Mesodermal cell (in vitro differentiated cells): Measurements from ENCODE around the gene LINC00632. TPM values are rescaled to one million over a fixed set of nuclear protein-coding genes. Genes with fewer than 3 reads are reported as not detected.
"Not testable (repeated sequence)": the region's sequence is repeated elsewhere in the genome, so short reads cannot be mapped to it uniquely, and the experiment has no call there.

ENCODE experiments used
- H3K27ac ChIP-seq: 2 replicates; pipeline ENCODE4 v1.7.0; 2013; ENCODE audit warnings: mild to moderate bottlenecking, low read depth, low read length, moderate library complexity; ENCODE audit not compliant: severe bottlenecking
- H3K36me3 ChIP-seq: 2 replicates; pipeline ENCODE4 v1.7.1; 2013; ENCODE audit warnings: mild to moderate bottlenecking, low read length, moderate library complexity; ENCODE audit not compliant: control insufficient read depth, insufficient read depth
- H3K4me1 ChIP-seq: one replicate; pipeline ENCODE4 v1.7.1; 2013; ENCODE audit warnings: mild to moderate bottlenecking, low read length; ENCODE audit not compliant: insufficient read depth, control insufficient read depth, poor library complexity, severe bottlenecking
- H3K4me3 ChIP-seq: 2 replicates; pipeline ENCODE4 v1.7.0; 2013; ENCODE audit warnings: low read length, control low read depth, mild to moderate bottlenecking; ENCODE audit not compliant: insufficient read depth, poor library complexity, severe bottlenecking; ENCODE audit errors: extremely low read depth
- H3K9me3 ChIP-seq: 2 replicates; pipeline ENCODE4 v1.7.1; 2013; ENCODE audit warnings: mild to moderate bottlenecking, low read length, moderate library complexity; ENCODE audit not compliant: control insufficient read depth
- whole genome bisulfite sequencing, 2 experiments: methylation state at CpG; one replicate each; pipeline ENCODE4 v1.1.5; 2013; ENCODE audit warnings: missing lambda C conversion rate in 2 of 2; ENCODE audit not compliant: insufficient coverage in 2 of 2; 5-methylcytosine and 5-hydroxymethylcytosine counted together
- polyA plus RNA-seq, 2 experiments: library from polyadenylated mRNA; stranded (reverse); fragments of 50-300 nt; gene quantifications; one replicate each; pipeline ENCODE4 v1.2.3, GENCODE V29; 2013

Gene LINC00632
- polyA plus RNA-seq (2013, experiment 1 of 2) = 339 TPM
- 260 TPM for polyA plus RNA-seq (2013, experiment 2 of 2)

- peaks cover 14% of the 10 kb centered on the region for H3K4me1 ChIP-seq
- 17 to 50% methylated on average over 1 of the region's 3 CpGs for WGBS, 2 experiments
- no peaks in the 10 kb centered on the region for H3K9me3 ChIP-seq
- H3K27ac ChIP-seq = peak within 1 kb of the TSS; percentile 75
- H3K36me3 ChIP-seq = no peaks in the 10 kb centered on the region
- H3K4me3 ChIP-seq = peak within 1 kb of the TSS; percentile 25
These were observed at the start of gene LINC00632 for GRCh38 chrX:140709421-140709846. Gene LINC00632, plus strand, starts transcription at chrX:140709759.

- Histone ChIP-seq H3K4me1 (no peaks in the 10 kb centered on the region), H3K27ac (no peak overlapping the region), H3K36me3 (no peaks in the 10 kb centered on the region), H3K9me3 (no peaks in the 10 kb centered on the region), H3K4me3 (no peak overlapping the region)
- WGBS, 2 experiments = 0 to 13% methylated on average over 1 of the region's 4 CpGs
These were observed 47.9 kb upstream of the LINC00632 start for GRCh38 chrX:140661643-140662042.

GRCh38 chrX:140664939-140665338 is 44.6 kb upstream of the LINC00632 start:
- Histone ChIP-seq H3K36me3 (no peaks in the 10 kb centered on the region), H3K4me3 (no peak overlapping the region), H3K9me3 (no peaks in the 10 kb centered on the region), H3K27ac (no peak overlapping the region), H3K4me1 (no peaks in the 10 kb centered on the region)
- whole genome bisulfite sequencing, 2 experiments = 0% methylated on average over 1 of the region's 3 CpGs; no CpG with 5 or more reads in 1 of the 2 experiments

GRCh38 chrX:140672840-140673731 is 36.5 kb upstream of the LINC00632 start:
- no peak overlapping the region for H3K4me3 ChIP-seq
- no peaks in the 10 kb centered on the region for H3K4me1 ChIP-seq
- H3K36me3 ChIP-seq = no peaks in the 10 kb centered on the region
- WGBS, 2 experiments = 55 to 71% methylated on average over 2 to 6 of the region's 10 CpGs
- no peak overlapping the region for H3K27ac ChIP-seq
- no peaks in the 10 kb centered on the region for H3K9me3 ChIP-seq

GRCh38 chrX:140687706-140688105 is 21.9 kb upstream of the LINC00632 start:
- 100% methylated on average over 4 of the region's 5 CpGs; no CpG with 5 or more reads in 1 of the 2 experiments for WGBS, 2 experiments
- no peaks in the 10 kb centered on the region for H3K9me3 ChIP-seq
- H3K36me3 ChIP-seq = no peaks in the 10 kb centered on the region
- no peak overlapping the region for H3K4me3 ChIP-seq
- no peaks in the 10 kb centered on the region for H3K4me1 ChIP-seq
- no peak overlapping the region for H3K27ac ChIP-seq

GRCh38 chrX:140691596-140691995 is 18.0 kb upstream of the LINC00632 start:
- H3K4me1 ChIP-seq, H3K9me3 ChIP-seq, H3K27ac ChIP-seq, H3K4me3 ChIP-seq, H3K36me3 ChIP-seq: not testable (repeated sequence)
- 75 to 83% methylated on average over 2 of the region's 4 CpGs for WGBS, 2 experiments

- H3K4me3 ChIP-seq = no peak overlapping the region
- no peak overlapping the region for H3K27ac ChIP-seq
- no peaks in the 10 kb centered on the region for H3K4me1 ChIP-seq
- no peaks in the 10 kb centered on the region for H3K9me3 ChIP-seq
- no peaks in the 10 kb centered on the region for H3K36me3 ChIP-seq
- no CpG with 5 or more reads among the region's 3 CpGs for WGBS, 2 experiments
These were observed 11.9 kb upstream of the LINC00632 start for GRCh38 chrX:140697618-140698017.

GRCh38 chrX:140701480-140701879 is 8.1 kb upstream of the LINC00632 start:
- no peak overlapping the region for H3K27ac ChIP-seq
- H3K4me3 ChIP-seq = no peak overlapping the region
- no peaks in the 10 kb centered on the region for H3K36me3 ChIP-seq
- no peaks in the 10 kb centered on the region for H3K4me1 ChIP-seq
- no CpG with 5 or more reads among the region's 9 CpGs for WGBS, 2 experiments
- no peaks in the 10 kb centered on the region for H3K9me3 ChIP-seq

GRCh38 chrX:140710710-140711109 is 1.2 kb downstream of the LINC00632 start:
- WGBS, 2 experiments = 29% methylated on average over 1 of the region's 6 CpGs; no CpG with 5 or more reads in 1 of the 2 experiments
- no peaks in the 10 kb centered on the region for H3K9me3 ChIP-seq
- H3K27ac ChIP-seq = peak overlapping the region; percentile 36
- no peaks in the 10 kb centered on the region for H3K36me3 ChIP-seq
- peak overlapping the region; percentile 25 for H3K4me3 ChIP-seq
- H3K4me1 ChIP-seq = peaks cover 14% of the 10 kb centered on the region

- no CpG with 5 or more reads among the region's 4 CpGs for WGBS, 2 experiments
- Histone ChIP-seq H3K36me3 (no peaks in the 10 kb centered on the region), H3K9me3 (no peaks in the 10 kb centered on the region), H3K4me3 (no peak overlapping the region), H3K4me1 (peaks cover 14% of the 10 kb centered on the region), H3K27ac (peak overlapping the region; percentile 96)
These were observed 2.3 kb downstream of the LINC00632 start for GRCh38 chrX:140711894-140712293.
